Measurements from ENCODE around the gene CLCN6. TPM values are rescaled to one million over a fixed set of nuclear protein-coding genes. Genes with fewer than 3 reads are reported as not detected.

CLCN6 gene
- total RNA-seq, 3 donors from 2014 or later = 14.6 to 21.1 (median 16.7) TPM

GRCh38 chr1:11873395-11874257, 67.6 kb downstream of the CLCN6 start:
- no peak for DNase-seq (ENCODE audit: low spot score in 2 of 2)
- Histone ChIP-seq H3K36me3 (no peaks in the 10 kb centered on the region), H3K27ac (peak overlapping the region in 1 of 2 donors; percentile 38), H3K4me3 (no peak overlapping the region), H3K27me3 (peaks cover 0 to 8% of the 10 kb centered on the region in 2 donors), H3K4me1 (no peaks in the 10 kb centered on the region), H3K9me3 (no peaks in the 10 kb centered on the region)
- TF ChIP-seq POLR2A (IDR thresholded peaks at IDR 0.05) = no peak
- TF ChIP-seq CTCF (IDR thresholded peaks at IDR 0.05) = no peak
- TF ChIP-seq POLR2AphosphoS5 (IDR thresholded peaks at IDR 0.05) = no peak
- intact Hi-C loops (cut with DNase I; ENCODE audit: low total_unique reads) = no loop called here

- intact Hi-C loops (cut with DNase I; ENCODE audit: low total_unique reads) = no loop called here
- no peaks in the 10 kb centered on the region for H3K9me3 ChIP-seq
- TF ChIP-seq POLR2AphosphoS5 (IDR thresholded peaks at IDR 0.05) (peak in 1 of 3 donors; percentile 58), CTCF (IDR thresholded peaks at IDR 0.05) (no peak)
- H3K36me3 ChIP-seq = no peaks in the 10 kb centered on the region
- no peak for DNase-seq (ENCODE audit: low spot score in 2 of 2)
- H3K27me3 ChIP-seq = peaks cover 0 to 8% of the 10 kb centered on the region in 2 donors
- peak overlapping the region in 1 of 2 donors; percentile 75 for H3K27ac ChIP-seq
- H3K4me3 ChIP-seq = no peak overlapping the region
- H3K4me1 ChIP-seq = no peaks in the 10 kb centered on the region
Measured at GRCh38 chr1:11874258-11874562, 68.2 kb downstream of the CLCN6 start.

GRCh38 chr1:11874624-11875023, 68.6 kb downstream of the CLCN6 start:
- TF ChIP-seq POLR2AphosphoS5 (IDR thresholded peaks at IDR 0.05) (no peak), POLR2A (IDR thresholded peaks at IDR 0.05) (no peak), CTCF (IDR thresholded peaks at IDR 0.05) (no peak)
- Histone ChIP-seq H3K4me3 (no peak overlapping the region), H3K27me3 (peaks cover 0 to 8% of the 10 kb centered on the region in 2 donors), H3K27ac (peak overlapping the region in 1 of 2 donors; percentile 75), H3K36me3 (no peaks in the 10 kb centered on the region), H3K9me3 (no peaks in the 10 kb centered on the region), H3K4me1 (no peaks in the 10 kb centered on the region)
- no peak for DNase-seq (ENCODE audit: low spot score in 2 of 2)
- intact Hi-C loops (cut with DNase I; ENCODE audit: low total_unique reads) = no loop called here

- H3K36me3 ChIP-seq = no peaks in the 10 kb centered on the region
- DNase-seq (ENCODE audit: low spot score in 2 of 2) = no peak
- no peak for TF ChIP-seq POLR2AphosphoS5 (IDR thresholded peaks at IDR 0.05)
- TF ChIP-seq POLR2A (IDR thresholded peaks at IDR 0.05) = no peak
- TF ChIP-seq CTCF (IDR thresholded peaks at IDR 0.05) = no peak
- H3K4me3 ChIP-seq = no peak overlapping the region
- no peaks in the 10 kb centered on the region for H3K4me1 ChIP-seq
- H3K27ac ChIP-seq = peak overlapping the region in 1 of 2 donors; percentile 75
- H3K9me3 ChIP-seq = no peaks in the 10 kb centered on the region
- intact Hi-C loops (cut with DNase I; ENCODE audit: low total_unique reads) = no loop called here
- peaks cover 0 to 8% of the 10 kb centered on the region in 2 donors for H3K27me3 ChIP-seq
Measured at GRCh38 chr1:11875094-11875493, 69.1 kb downstream of the CLCN6 start.

- H3K4me1 ChIP-seq = no peaks in the 10 kb centered on the region
- H3K9me3 ChIP-seq = no peaks in the 10 kb centered on the region
- H3K27me3 ChIP-seq = peaks cover 0 to 8% of the 10 kb centered on the region in 2 donors
- TF ChIP-seq CTCF (IDR thresholded peaks at IDR 0.05) (no peak), POLR2A (IDR thresholded peaks at IDR 0.05) (no peak), POLR2AphosphoS5 (IDR thresholded peaks at IDR 0.05) (no peak)
- H3K4me3 ChIP-seq = no peak overlapping the region
- H3K36me3 ChIP-seq = no peaks in the 10 kb centered on the region
- DNase-seq (ENCODE audit: low spot score in 2 of 2) = no peak
- no peak overlapping the region for H3K27ac ChIP-seq
- intact Hi-C loops (cut with DNase I; ENCODE audit: low total_unique reads) = no loop called here
Measured at GRCh38 chr1:11877074-11877473, 71.1 kb downstream of the CLCN6 start.
